ENCODE measurements around the gene KLHL25.

KLHL25 gene

GRCh38 chr15:85744579-85744978 is 50.1 kb downstream of the KLHL25 start:
- no peak for ATAC-seq

GRCh38 chr15:85743392-85744055 is 51.2 kb downstream of the KLHL25 start:
- no peak for ATAC-seq

GRCh38 chr15:85742186-85742821 is 52.4 kb downstream of the KLHL25 start:
- no peak for ATAC-seq

GRCh38 chr15:85741662-85742061 is 53.1 kb downstream of the KLHL25 start:
- no peak for ATAC-seq

GRCh38 chr15:85741021-85741421 is 53.7 kb downstream of the KLHL25 start:
- no peak for ATAC-seq

- ATAC-seq: no peak
Measured at GRCh38 chr15:85737061-85737460, 57.7 kb downstream of the KLHL25 start.

- no peak for ATAC-seq
Measured at GRCh38 chr15:85733416-85733815, 61.3 kb downstream of the KLHL25 start.

- peak; percentile 63 to 76 for ATAC-seq
Measured at GRCh38 chr15:85730001-85730820, 64.5 kb downstream of the KLHL25 start.

- ATAC-seq: no peak
Measured at GRCh38 chr15:85727068-85727467, 67.7 kb downstream of the KLHL25 start.

- no peak for ATAC-seq
Measured at GRCh38 chr15:85726454-85726853, 68.3 kb downstream of the KLHL25 start.

GRCh38 chr15:85725564-85725963 is 69.2 kb downstream of the KLHL25 start:
- ATAC-seq: no peak

GRCh38 chr15:85725019-85725418 is 69.7 kb downstream of the KLHL25 start:
- ATAC-seq: no peak

- ATAC-seq: peak; percentile 80 to 88
Measured at GRCh38 chr15:85723960-85724945, 70.5 kb downstream of the KLHL25 start.

GRCh38 chr15:85722374-85723152 is 72.2 kb downstream of the KLHL25 start:
- no peak for ATAC-seq

GRCh38 chr15:85718981-85719380 is 75.7 kb downstream of the KLHL25 start:
- no peak for ATAC-seq

- ATAC-seq: no peak
Measured at GRCh38 chr15:85718271-85718971, 76.3 kb downstream of the KLHL25 start.

- peak; percentile 65 to 72 for ATAC-seq
Measured at GRCh38 chr15:85717212-85717611, 77.5 kb downstream of the KLHL25 start.

GRCh38 chr15:85716261-85716660 is 78.5 kb downstream of the KLHL25 start:
- no peak for ATAC-seq

- no peak for ATAC-seq
Measured at GRCh38 chr15:85711580-85712192, 83.0 kb downstream of the KLHL25 start.

GRCh38 chr15:85710340-85710842 is 84.3 kb downstream of the KLHL25 start:
- ATAC-seq: peak; percentile 75 to 80
